ENCODE data around the gene REV1. TPM values are rescaled to one million over a fixed set of nuclear protein-coding genes. Genes with fewer than 3 reads are reported as not detected.

The REV1 gene
- total RNA-seq, 4 donors from 2014 or later: 13.5 to 35.1 (median 17.8) TPM

DNA sequence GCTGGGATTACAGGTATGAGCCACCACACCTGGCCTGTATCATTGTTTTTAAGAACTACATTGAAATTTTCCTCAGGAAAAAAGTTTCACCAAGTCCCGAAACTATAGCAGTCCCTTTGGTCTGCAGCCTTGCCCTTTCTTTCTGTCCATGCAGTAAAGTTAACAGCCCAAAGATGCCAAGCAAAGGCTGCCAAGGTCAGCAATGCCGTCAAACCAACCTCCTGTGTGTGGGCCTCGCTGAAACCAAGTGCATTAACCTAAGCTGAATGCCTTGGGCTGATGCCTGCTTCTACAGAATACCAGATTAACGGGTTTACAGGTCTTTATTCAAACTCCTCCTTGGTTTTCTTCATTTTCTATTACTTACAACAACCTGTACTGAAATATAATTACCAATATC lies 79.5 kb downstream of the REV1 start:
- no peak overlapping the region for H3K4me3 ChIP-seq
- DNase-seq (no peak), ATAC-seq (no peak)
- TF ChIP-seq POLR2A (IDR thresholded peaks at IDR 0.05): no peak
- H3K9me3 ChIP-seq: no peaks in the 10 kb centered on the region
- intact Hi-C loops (cut with DNase I; ENCODE audit: low total_unique reads) (no loop called here), in situ Hi-C loops (cut with MboI; ENCODE audit: low sequenced_read_pairs in 4 of 4) (no loop called here)
- peaks cover 5 to 7% of the 10 kb centered on the region in 2 donors for H3K4me1 ChIP-seq
- no peak overlapping the region for H3K27ac ChIP-seq
- no peaks in the 10 kb centered on the region for H3K27me3 ChIP-seq
- peaks cover 3 to 78% of the 10 kb centered on the region in 2 donors for H3K36me3 ChIP-seq

DNA sequence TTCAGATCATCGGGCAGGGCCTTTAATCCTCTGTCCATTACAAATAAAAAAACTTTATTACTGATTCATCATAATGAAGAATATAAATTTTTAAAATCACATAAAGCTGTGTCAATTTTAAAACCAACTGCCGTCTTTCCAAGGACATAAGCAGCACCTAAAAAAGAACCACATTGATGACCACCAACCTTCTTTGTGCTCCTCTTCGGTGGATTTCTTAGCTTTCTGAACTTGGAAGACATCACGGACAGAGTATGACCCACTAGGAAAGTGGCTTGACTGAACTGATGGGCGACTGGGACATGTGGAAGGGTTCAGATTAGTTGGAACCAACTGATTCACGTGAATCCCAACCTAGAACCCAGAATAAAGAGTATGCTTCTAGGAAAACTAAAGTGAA lies 83.7 kb downstream of the REV1 start:
- intact Hi-C loops (cut with DNase I; ENCODE audit: low total_unique reads) (loop anchor here (5.0 kb wide), 1 partner anchor 86 kb away; the partner anchor contains the start of gene REV1), in situ Hi-C loops (cut with MboI; ENCODE audit: low sequenced_read_pairs in 4 of 4) (no loop called here)
- Histone ChIP-seq H3K4me1 (peaks cover 23 to 24% of the 10 kb centered on the region in 2 donors), H3K4me3 (no peak overlapping the region), H3K27ac (peak overlapping the region in 3 of 4 donors; percentile 79 to 81 (median 80)), H3K36me3 (peaks cover 3 to 76% of the 10 kb centered on the region in 2 donors), H3K9me3 (no peaks in the 10 kb centered on the region), H3K27me3 (no peaks in the 10 kb centered on the region)
- TF ChIP-seq POLR2A (IDR thresholded peaks at IDR 0.05): no peak
- no peak for TF ChIP-seq CTCF (IDR thresholded peaks at IDR 0.05 in 4 of 5, conservative IDR thresholded peaks at IDR 0.05 in 1 of 5)
- ATAC-seq (no peak), DNase-seq (no peak)

DNA sequence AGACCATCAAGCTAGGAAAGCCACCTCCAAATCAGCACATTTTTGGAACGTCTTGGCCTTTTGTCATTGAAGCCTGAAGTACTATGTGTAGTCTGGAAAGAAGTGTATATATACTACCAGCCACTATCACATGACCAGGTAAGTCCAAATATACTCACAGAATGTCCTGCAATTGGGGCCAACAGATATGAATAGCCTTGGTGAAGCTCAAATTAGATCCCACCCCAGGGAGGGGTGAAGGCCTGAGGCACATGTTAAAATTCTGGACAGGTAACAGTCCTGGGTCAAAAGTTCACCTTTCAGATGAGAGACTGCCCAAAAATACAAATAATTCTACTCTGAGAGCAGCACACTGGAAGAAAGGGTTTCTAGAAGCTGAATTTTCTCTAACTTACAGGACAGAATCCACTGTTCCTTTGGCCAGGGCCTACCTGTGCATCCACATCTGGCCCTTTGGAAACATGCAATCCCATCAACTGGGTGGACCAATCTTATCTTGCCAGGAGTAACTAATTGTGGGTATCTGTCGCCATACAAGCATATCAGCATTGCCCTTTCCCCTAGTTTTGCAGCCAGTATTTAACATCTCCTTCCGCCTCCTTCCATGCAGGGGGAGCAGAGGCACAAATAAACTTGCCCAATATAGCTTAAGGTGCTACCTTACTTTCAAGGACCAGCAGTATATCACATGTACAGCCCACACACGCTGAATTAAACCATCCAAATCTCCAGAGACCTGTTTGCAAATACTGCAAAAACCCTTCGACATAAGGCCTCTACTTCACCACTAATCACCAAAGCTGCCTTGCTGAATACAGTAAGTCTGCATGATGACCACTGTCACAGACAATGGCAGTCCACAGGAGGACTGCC lies 84.8 kb downstream of the REV1 start:
- peak overlapping the region; percentile 71 to 81 (median 80) for H3K27ac ChIP-seq
- H3K36me3 ChIP-seq: peaks cover 0 to 76% of the 10 kb centered on the region in 2 donors
- no peak overlapping the region for H3K4me3 ChIP-seq
- H3K9me3 ChIP-seq: no peaks in the 10 kb centered on the region
- in situ Hi-C loops (cut with MboI; ENCODE audit: low sequenced_read_pairs in 4 of 4): no loop called here
- no peaks in the 10 kb centered on the region for H3K27me3 ChIP-seq
- DNase-seq: peak; percentile 16 to 23
- no peak for TF ChIP-seq CTCF (IDR thresholded peaks at IDR 0.05 in 4 of 5, conservative IDR thresholded peaks at IDR 0.05 in 1 of 5)
- TF ChIP-seq POLR2A (IDR thresholded peaks at IDR 0.05): no peak
- ATAC-seq: peak; percentile 93 to 94
- H3K4me1 ChIP-seq: peaks cover 23 to 24% of the 10 kb centered on the region in 2 donors
- intact Hi-C loops (cut with DNase I; ENCODE audit: low total_unique reads): loop anchor here (5.0 kb wide), 1 partner anchor 87 kb away; the partner anchor contains the start of gene REV1

- ATAC-seq (peak; percentile 54 to 79), DNase-seq (no peak)
- Histone ChIP-seq H3K36me3 (peaks cover 0 to 81% of the 10 kb centered on the region in 2 donors), H3K4me3 (no peak overlapping the region), H3K9me3 (no peaks in the 10 kb centered on the region), H3K4me1 (peaks cover 23 to 24% of the 10 kb centered on the region in 2 donors), H3K27me3 (no peaks in the 10 kb centered on the region), H3K27ac (peak overlapping the region; percentile 71 to 81 (median 80))
- in situ Hi-C loops (cut with MboI; ENCODE audit: low sequenced_read_pairs in 4 of 4): no loop called here
- intact Hi-C loops (cut with DNase I; ENCODE audit: low total_unique reads): no loop called here
- no peak for TF ChIP-seq CTCF (IDR thresholded peaks at IDR 0.05 in 4 of 5, conservative IDR thresholded peaks at IDR 0.05 in 1 of 5)
Measured at GRCh38 chr2:99404039-99404796, 85.6 kb downstream of the REV1 start.

- no peak for ATAC-seq
- intact Hi-C loops (cut with DNase I; ENCODE audit: low total_unique reads): no loop called here
- H3K27ac ChIP-seq: peak overlapping the region; percentile 71 to 81 (median 80)
Measured at GRCh38 chr2:99403524-99403923, 86.3 kb downstream of the REV1 start.

More at GRCh38 chr2:99403524-99403923, 86.3 kb downstream of the REV1 start:
- no peaks in the 10 kb centered on the region for H3K9me3 ChIP-seq
- H3K4me1 ChIP-seq: peaks cover 23 to 24% of the 10 kb centered on the region in 2 donors
- H3K36me3 ChIP-seq: peaks cover 0 to 82% of the 10 kb centered on the region in 2 donors
- no peak for DNase-seq
- no peak overlapping the region for H3K4me3 ChIP-seq
- in situ Hi-C loops (cut with MboI; ENCODE audit: low sequenced_read_pairs in 4 of 4): no loop called here
- no peak for TF ChIP-seq CTCF (IDR thresholded peaks at IDR 0.05 in 4 of 5, conservative IDR thresholded peaks at IDR 0.05 in 1 of 5)
- TF ChIP-seq POLR2A (IDR thresholded peaks at IDR 0.05): no peak
- H3K27me3 ChIP-seq: no peaks in the 10 kb centered on the region
